ENCODE data around the gene SARDH. TPM values are rescaled to one million over a fixed set of nuclear protein-coding genes. Genes with fewer than 3 reads are reported as not detected.

Gene SARDH
- total RNA-seq, 1 experiment from 2014 or later: 5.6 TPM

- POLR2A ChIA-PET: no interaction called here
Observed at GRCh38 chr9:133638711-133639110, 99.4 kb downstream of the SARDH start.

More at GRCh38 chr9:133638711-133639110, 99.4 kb downstream of the SARDH start:
- Histone ChIP-seq H3K9me3 (ENCODE audit: control insufficient read depth in 1 of 2, insufficient read depth in 1 of 2, low read depth in 1 of 2, low read length in 2 of 2) (no peaks in the 10 kb centered on the region), H3K27me3 (ENCODE audit: insufficient read depth, low read length) (peaks cover 5% of the 10 kb centered on the region; the same call in 1 of the 2 replicates), H3K9ac (ENCODE audit: low read length) (no peak overlapping the region), H3K79me2 (ENCODE audit: insufficient read depth, low read length) (no peaks in the 10 kb centered on the region), H2AFZ (ENCODE audit: low read depth, low read length, poor library complexity, severe bottlenecking) (no peak overlapping the region), H4K20me1 (ENCODE audit: insufficient read depth) (no peaks in the 10 kb centered on the region), H3K9me2 (ENCODE audit: insufficient read depth) (no peaks in the 10 kb centered on the region), H3K27ac (ENCODE audit: low read depth, low read length) (no peak overlapping the region), H3K4me2 (ENCODE audit: low read length) (no peak overlapping the region), H3K4me3 (replicated peaks in 1 of 2; ENCODE audit: low read depth in 1 of 2, low read length in 2 of 2) (no peak overlapping the region), H3K36me3 (ENCODE audit: control insufficient read depth in 1 of 2, insufficient read depth in 2 of 2, low read length in 2 of 2) (no peaks in the 10 kb centered on the region), H3K4me1 (ENCODE audit: control insufficient read depth in 1 of 2, insufficient read depth in 2 of 2, low read length in 2 of 2) (no peaks in the 10 kb centered on the region)
- BruUV-seq (replicated peaks): no TSS peak
- RAD21 ChIA-PET (ENCODE audit: low non-redundant PET in 1 of 2, low total read pairs in 2 of 2, uncharacterized antibody in 2 of 2, unreplicated experiment in 2 of 2): no interaction called here
- CTCF ChIA-PET: no interaction called here
- TF ChIP-seq EZH2phosphoT487 (IDR thresholded peaks at IDR 0.05; ENCODE audit: borderline replicate concordance) (no peak), TCF7L2 (IDR thresholded peaks at IDR 0.05; ENCODE audit: borderline replicate concordance, extremely low read depth, insufficient read depth, insufficient read length) (no peak), RAD21 (IDR thresholded peaks at IDR 0.05; ENCODE audit: low read depth) (no peak)
- TF ChIP-seq, protein P1, sequence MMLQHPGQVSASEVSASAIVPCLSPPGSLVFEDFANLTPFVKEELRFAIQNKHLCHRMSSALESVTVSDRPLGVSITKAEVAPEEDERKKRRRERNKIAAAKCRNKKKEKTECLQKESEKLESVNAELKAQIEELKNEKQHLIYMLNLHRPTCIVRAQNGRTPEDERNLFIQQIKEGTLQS (IDR thresholded peaks at IDR 0.05): no peak
- TF ChIP-seq, protein P2, sequence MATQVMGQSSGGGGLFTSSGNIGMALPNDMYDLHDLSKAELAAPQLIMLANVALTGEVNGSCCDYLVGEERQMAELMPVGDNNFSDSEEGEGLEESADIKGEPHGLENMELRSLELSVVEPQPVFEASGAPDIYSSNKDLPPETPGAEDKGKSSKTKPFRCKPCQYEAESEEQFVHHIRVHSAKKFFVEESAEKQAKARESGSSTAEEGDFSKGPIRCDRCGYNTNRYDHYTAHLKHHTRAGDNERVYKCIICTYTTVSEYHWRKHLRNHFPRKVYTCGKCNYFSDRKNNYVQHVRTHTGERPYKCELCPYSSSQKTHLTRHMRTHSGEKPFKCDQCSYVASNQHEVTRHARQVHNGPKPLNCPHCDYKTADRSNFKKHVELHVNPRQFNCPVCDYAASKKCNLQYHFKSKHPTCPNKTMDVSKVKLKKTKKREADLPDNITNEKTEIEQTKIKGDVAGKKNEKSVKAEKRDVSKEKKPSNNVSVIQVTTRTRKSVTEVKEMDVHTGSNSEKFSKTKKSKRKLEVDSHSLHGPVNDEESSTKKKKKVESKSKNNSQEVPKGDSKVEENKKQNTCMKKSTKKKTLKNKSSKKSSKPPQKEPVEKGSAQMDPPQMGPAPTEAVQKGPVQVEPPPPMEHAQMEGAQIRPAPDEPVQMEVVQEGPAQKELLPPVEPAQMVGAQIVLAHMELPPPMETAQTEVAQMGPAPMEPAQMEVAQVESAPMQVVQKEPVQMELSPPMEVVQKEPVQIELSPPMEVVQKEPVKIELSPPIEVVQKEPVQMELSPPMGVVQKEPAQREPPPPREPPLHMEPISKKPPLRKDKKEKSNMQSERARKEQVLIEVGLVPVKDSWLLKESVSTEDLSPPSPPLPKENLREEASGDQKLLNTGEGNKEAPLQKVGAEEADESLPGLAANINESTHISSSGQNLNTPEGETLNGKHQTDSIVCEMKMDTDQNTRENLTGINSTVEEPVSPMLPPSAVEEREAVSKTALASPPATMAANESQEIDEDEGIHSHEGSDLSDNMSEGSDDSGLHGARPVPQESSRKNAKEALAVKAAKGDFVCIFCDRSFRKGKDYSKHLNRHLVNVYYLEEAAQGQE (IDR thresholded peaks at IDR 0.05; ENCODE audit: low read depth): no peak
- DNase-seq (ENCODE audit: low read depth, low spot score) (no peak), ATAC-seq (no peak)
- intact Hi-C loops (cut with micrococcal nuclease): no loop called here

Data from HCT116 (cell line).